ENCODE measurements around the gene MTO1.
"Not testable (repeated sequence)": the region's sequence is repeated elsewhere in the genome, so short reads cannot be mapped to it uniquely, and the experiment has no call there.

The MTO1 gene

GRCh38 chr6:73504160-73504559, 42.6 kb downstream of the MTO1 start:
- H3K27me3 ChIP-seq (ENCODE audit: insufficient read depth, low read length): no peaks in the 10 kb centered on the region
- H3K79me1 ChIP-seq (ENCODE audit: low read length): no peaks in the 10 kb centered on the region
- no peak for DNase-seq
- H2BK120ac ChIP-seq (ENCODE audit: insufficient read depth, low read length, poor library complexity): no peak overlapping the region
- H3K27ac ChIP-seq (ENCODE audit: low read depth, low read length): no peak overlapping the region
- H2AK5ac ChIP-seq (ENCODE audit: low read length): no peak overlapping the region
- H3K9me3 ChIP-seq (ENCODE audit: insufficient read depth, low read depth, low read length): no peaks in the 10 kb centered on the region
- no peak overlapping the region for H2BK12ac ChIP-seq (ENCODE audit: low read length)
- no peaks in the 10 kb centered on the region for H3K79me2 ChIP-seq (ENCODE audit: control insufficient read depth, insufficient read depth, low read length, poor library complexity)
- no peak overlapping the region for H3K4me2 ChIP-seq (ENCODE audit: low read length)
- no peak overlapping the region for H3K9ac ChIP-seq (ENCODE audit: low read length)
- no peak overlapping the region for H3K4me3 ChIP-seq (ENCODE audit: low read depth, low read length)
- WGBS (ENCODE audit: extremely low coverage, insufficient coverage, insufficient read length): no CpG with 5 or more reads among the region's 2 CpGs
- no peak overlapping the region for H3K14ac ChIP-seq (ENCODE audit: low read length)
- no peak overlapping the region for H3K23ac ChIP-seq (ENCODE audit: low read length)
- H4K91ac ChIP-seq (ENCODE audit: low read depth, low read length): no peak overlapping the region
- no peak overlapping the region for H4K8ac ChIP-seq (ENCODE audit: low read depth, low read length)
- no peak overlapping the region for H2AFZ ChIP-seq (ENCODE audit: insufficient read depth, low read length, poor library complexity)
- H3K36me3 ChIP-seq (ENCODE audit: control insufficient read depth in 1 of 2, insufficient read depth in 2 of 2, low read length in 2 of 2): peaks cover 0 to 2% of the 10 kb centered on the region in 2 experiments
- H3K4me1 ChIP-seq (ENCODE audit: control insufficient read depth in 1 of 2, insufficient read depth in 2 of 2, low read length in 2 of 2): no peaks in the 10 kb centered on the region
- H4K12ac ChIP-seq (ENCODE audit: low read depth, low read length): no peak overlapping the region
- no peak overlapping the region for H3K18ac ChIP-seq (ENCODE audit: low read length)
- no peak overlapping the region for H3K4ac ChIP-seq (ENCODE audit: low read depth, low read length)
- no peak overlapping the region for H2BK5ac ChIP-seq (ENCODE audit: low read depth, low read length, poor library complexity)

- H3K4me3 ChIP-seq (ENCODE audit: low read depth, low read length): no peak overlapping the region
- H3K79me1 ChIP-seq (ENCODE audit: low read length): no peaks in the 10 kb centered on the region
- no peak overlapping the region for H3K4ac ChIP-seq (ENCODE audit: low read depth, low read length)
- no peak overlapping the region for H2BK120ac ChIP-seq (ENCODE audit: insufficient read depth, low read length, poor library complexity)
- no peak overlapping the region for H4K12ac ChIP-seq (ENCODE audit: low read depth, low read length)
- no peaks in the 10 kb centered on the region for H3K4me1 ChIP-seq (ENCODE audit: control insufficient read depth in 1 of 2, insufficient read depth in 2 of 2, low read length in 2 of 2)
- H3K9ac ChIP-seq (ENCODE audit: low read length): no peak overlapping the region
- no peak for DNase-seq
- H2AK5ac ChIP-seq (ENCODE audit: low read length): no peak overlapping the region
- no peak overlapping the region for H3K4me2 ChIP-seq (ENCODE audit: low read length)
- H2AFZ ChIP-seq (ENCODE audit: insufficient read depth, low read length, poor library complexity): no peak overlapping the region
- H3K27ac ChIP-seq (ENCODE audit: low read depth, low read length): no peak overlapping the region
- no peaks in the 10 kb centered on the region for H3K27me3 ChIP-seq (ENCODE audit: insufficient read depth, low read length)
- no peak overlapping the region for H3K23ac ChIP-seq (ENCODE audit: low read length)
- no peak overlapping the region for H4K8ac ChIP-seq (ENCODE audit: low read depth, low read length)
- H4K91ac ChIP-seq (ENCODE audit: low read depth, low read length): no peak overlapping the region
- H3K9me3 ChIP-seq (ENCODE audit: insufficient read depth, low read depth, low read length): no peaks in the 10 kb centered on the region
- H2BK5ac ChIP-seq (ENCODE audit: low read depth, low read length, poor library complexity): no peak overlapping the region
- no peak overlapping the region for H3K18ac ChIP-seq (ENCODE audit: low read length)
- peaks cover 0 to 2% of the 10 kb centered on the region in 2 experiments for H3K36me3 ChIP-seq (ENCODE audit: control insufficient read depth in 1 of 2, insufficient read depth in 2 of 2, low read length in 2 of 2)
- H2BK12ac ChIP-seq (ENCODE audit: low read length): no peak overlapping the region
- no peak overlapping the region for H3K14ac ChIP-seq (ENCODE audit: low read length)
- no peaks in the 10 kb centered on the region for H3K79me2 ChIP-seq (ENCODE audit: control insufficient read depth, insufficient read depth, low read length, poor library complexity)
Observed at GRCh38 chr6:73505142-73505541, 43.6 kb downstream of the MTO1 start.

GRCh38 chr6:73505705-73506104, 44.2 kb downstream of the MTO1 start:
- H3K4me2 ChIP-seq (ENCODE audit: low read length); H4K12ac ChIP-seq (ENCODE audit: low read depth, low read length); H3K4me3 ChIP-seq (ENCODE audit: low read depth, low read length); H2BK12ac ChIP-seq (ENCODE audit: low read length); H3K18ac ChIP-seq (ENCODE audit: low read length); H3K79me1 ChIP-seq (ENCODE audit: low read length); H4K91ac ChIP-seq (ENCODE audit: low read depth, low read length); H3K36me3 ChIP-seq (ENCODE audit: control insufficient read depth in 1 of 2, insufficient read depth in 2 of 2, low read length in 2 of 2); H3K27ac ChIP-seq (ENCODE audit: low read depth, low read length); H3K79me2 ChIP-seq (ENCODE audit: control insufficient read depth, insufficient read depth, low read length, poor library complexity); H3K14ac ChIP-seq (ENCODE audit: low read length); H4K8ac ChIP-seq (ENCODE audit: low read depth, low read length); H3K4me1 ChIP-seq (ENCODE audit: control insufficient read depth in 1 of 2, insufficient read depth in 2 of 2, low read length in 2 of 2); H2AFZ ChIP-seq (ENCODE audit: insufficient read depth, low read length, poor library complexity); H3K23ac ChIP-seq (ENCODE audit: low read length); H3K9me3 ChIP-seq (ENCODE audit: insufficient read depth, low read depth, low read length); H3K9ac ChIP-seq (ENCODE audit: low read length); H3K4ac ChIP-seq (ENCODE audit: low read depth, low read length); H2BK5ac ChIP-seq (ENCODE audit: low read depth, low read length, poor library complexity); H2AK5ac ChIP-seq (ENCODE audit: low read length); H3K27me3 ChIP-seq (ENCODE audit: insufficient read depth, low read length); H2BK120ac ChIP-seq (ENCODE audit: insufficient read depth, low read length, poor library complexity): not testable (repeated sequence)
- peak; percentile 51 to 95 for DNase-seq
- no CpG with 5 or more reads among the region's 8 CpGs for WGBS (ENCODE audit: extremely low coverage, insufficient coverage, insufficient read length)

- Histone ChIP-seq H3K9ac (ENCODE audit: low read length) (no peak overlapping the region), H4K12ac (ENCODE audit: low read depth, low read length) (no peak overlapping the region), H3K79me1 (ENCODE audit: low read length) (no peaks in the 10 kb centered on the region), H2BK120ac (ENCODE audit: insufficient read depth, low read length, poor library complexity) (no peak overlapping the region), H2AFZ (ENCODE audit: insufficient read depth, low read length, poor library complexity) (no peak overlapping the region), H3K14ac (ENCODE audit: low read length) (no peak overlapping the region), H3K4ac (ENCODE audit: low read depth, low read length) (no peak overlapping the region), H2BK5ac (ENCODE audit: low read depth, low read length, poor library complexity) (no peak overlapping the region), H3K4me3 (ENCODE audit: low read depth, low read length) (no peak overlapping the region), H3K23ac (ENCODE audit: low read length) (no peak overlapping the region), H2AK5ac (ENCODE audit: low read length) (no peak overlapping the region), H3K4me1 (ENCODE audit: control insufficient read depth in 1 of 2, insufficient read depth in 2 of 2, low read length in 2 of 2) (no peaks in the 10 kb centered on the region), H3K18ac (ENCODE audit: low read length) (no peak overlapping the region), H3K4me2 (ENCODE audit: low read length) (no peak overlapping the region), H3K36me3 (ENCODE audit: control insufficient read depth in 1 of 2, insufficient read depth in 2 of 2, low read length in 2 of 2) (no peaks in the 10 kb centered on the region), H3K79me2 (ENCODE audit: control insufficient read depth, insufficient read depth, low read length, poor library complexity) (no peaks in the 10 kb centered on the region), H3K9me3 (ENCODE audit: insufficient read depth, low read depth, low read length) (no peaks in the 10 kb centered on the region), H4K91ac (ENCODE audit: low read depth, low read length) (no peak overlapping the region), H3K27ac (ENCODE audit: low read depth, low read length) (no peak overlapping the region), H3K27me3 (ENCODE audit: insufficient read depth, low read length) (no peaks in the 10 kb centered on the region), H4K8ac (ENCODE audit: low read depth, low read length) (no peak overlapping the region), H2BK12ac (ENCODE audit: low read length) (no peak overlapping the region)
- WGBS (ENCODE audit: extremely low coverage, insufficient coverage, insufficient read length): no CpG with 5 or more reads among the region's 6 CpGs
- peak in 1 of 2 donors; percentile 42 for DNase-seq
Observed at GRCh38 chr6:73506246-73506645, 44.7 kb downstream of the MTO1 start.
